ENCODE data around the gene NSMCE1.

DNA sequence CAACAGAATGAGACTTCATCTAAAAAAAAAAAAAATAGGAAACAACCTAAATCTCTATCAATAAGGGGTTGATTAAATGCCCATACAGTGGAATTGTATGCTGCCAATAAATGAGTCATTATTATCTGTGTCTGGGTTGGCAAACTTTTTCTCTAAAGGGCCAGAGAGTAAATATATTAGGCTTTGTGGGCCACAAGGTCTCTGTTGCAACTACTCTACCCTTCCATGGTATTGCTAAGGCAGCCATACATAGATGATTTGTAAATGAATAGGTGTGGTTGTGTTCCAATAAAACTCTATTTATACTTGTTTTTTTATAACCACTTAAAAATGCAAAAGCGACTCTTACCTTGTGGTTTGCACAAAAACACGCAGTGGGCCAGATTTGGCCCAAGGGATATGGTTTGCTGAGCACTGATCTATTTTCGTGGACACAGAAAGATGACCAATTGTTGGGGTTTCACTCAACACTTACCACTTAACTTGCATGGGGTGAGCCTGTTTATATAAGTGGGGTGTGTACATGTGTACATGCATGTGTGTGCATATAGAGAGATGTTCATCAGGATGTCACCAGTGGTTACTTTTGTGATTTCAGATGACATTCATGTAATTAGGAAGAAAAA lies 32.8 kb upstream of the NSMCE1 start:
- TF ChIP-seq, protein P1, sequence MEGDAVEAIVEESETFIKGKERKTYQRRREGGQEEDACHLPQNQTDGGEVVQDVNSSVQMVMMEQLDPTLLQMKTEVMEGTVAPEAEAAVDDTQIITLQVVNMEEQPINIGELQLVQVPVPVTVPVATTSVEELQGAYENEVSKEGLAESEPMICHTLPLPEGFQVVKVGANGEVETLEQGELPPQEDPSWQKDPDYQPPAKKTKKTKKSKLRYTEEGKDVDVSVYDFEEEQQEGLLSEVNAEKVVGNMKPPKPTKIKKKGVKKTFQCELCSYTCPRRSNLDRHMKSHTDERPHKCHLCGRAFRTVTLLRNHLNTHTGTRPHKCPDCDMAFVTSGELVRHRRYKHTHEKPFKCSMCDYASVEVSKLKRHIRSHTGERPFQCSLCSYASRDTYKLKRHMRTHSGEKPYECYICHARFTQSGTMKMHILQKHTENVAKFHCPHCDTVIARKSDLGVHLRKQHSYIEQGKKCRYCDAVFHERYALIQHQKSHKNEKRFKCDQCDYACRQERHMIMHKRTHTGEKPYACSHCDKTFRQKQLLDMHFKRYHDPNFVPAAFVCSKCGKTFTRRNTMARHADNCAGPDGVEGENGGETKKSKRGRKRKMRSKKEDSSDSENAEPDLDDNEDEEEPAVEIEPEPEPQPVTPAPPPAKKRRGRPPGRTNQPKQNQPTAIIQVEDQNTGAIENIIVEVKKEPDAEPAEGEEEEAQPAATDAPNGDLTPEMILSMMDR (conservative IDR thresholded peaks at IDR 0.05 in 1 of 2, IDR thresholded peaks at IDR 0.05 in 1 of 2; ENCODE audit: low read depth in 1 of 2, low read length in 2 of 2): no peak
- no peak for TF ChIP-seq EZH2 (IDR thresholded peaks at IDR 0.05; ENCODE audit: low read length, missing control alignments)

Data from fibroblast of lung (primary cell).